Measurements from ENCODE around the gene PSTK. TPM values are rescaled to one million over a fixed set of nuclear protein-coding genes. Genes with fewer than 3 reads are reported as not detected.

Gene PSTK
- total and polyA plus RNA-seq, 2 experiments from 2014 or later: 7.5 to 13.5 TPM

GRCh38 chr10:123008355-123009104, 28.3 kb downstream of the PSTK start, which contains the start of the genes ACADSB and IKZF5:
ACADSB (plus strand) TSS chr10:123009006; CDS start chr10:123009030, 24 bp downstream.
IKZF5 (minus strand) TSS chr10:123008795; CDS start chr10:122998625, 10,170 bp downstream.
- TF ChIP-seq CTCF (IDR thresholded peaks at IDR 0.05; ENCODE audit: low read depth, low read length): no peak
- Histone ChIP-seq H3K4me1 (ENCODE audit: low read depth) (peaks cover 13% of the 10 kb centered on the region), H3K4me3 (peak within 1 kb of the TSS; percentile 88), H3K9me3 (ENCODE audit: low read depth) (no peaks in the 10 kb centered on the region), H3K36me3 (no peaks in the 10 kb centered on the region), H3K27me3 (no peaks in the 10 kb centered on the region), H3K27ac (peak within 1 kb of the TSS; percentile 94)
- DNase-seq (ENCODE audit: low read depth in 1 of 2, low spot score in 1 of 2): peak; percentile 97 to 99

- TF ChIP-seq CTCF (IDR thresholded peaks at IDR 0.05; ENCODE audit: low read depth, low read length): no peak
- peak; percentile 8 to 43 for DNase-seq (ENCODE audit: low read depth in 1 of 2, low spot score in 1 of 2)
- Histone ChIP-seq H3K27ac (peak overlapping the region; percentile 58), H3K4me3 (peak overlapping the region; percentile 88), H3K36me3 (no peaks in the 10 kb centered on the region), H3K9me3 (ENCODE audit: low read depth) (no peaks in the 10 kb centered on the region), H3K4me1 (ENCODE audit: low read depth) (peaks cover 13% of the 10 kb centered on the region), H3K27me3 (no peaks in the 10 kb centered on the region)
Observed at GRCh38 chr10:123009105-123009820, 29.1 kb downstream of the PSTK start.

- DNase-seq (ENCODE audit: low read depth in 1 of 2, low spot score in 1 of 2): no peak
- no peaks in the 10 kb centered on the region for H3K27me3 ChIP-seq
- no peaks in the 10 kb centered on the region for H3K36me3 ChIP-seq
- H3K4me1 ChIP-seq (ENCODE audit: low read depth): peaks cover 13% of the 10 kb centered on the region
- H3K4me3 ChIP-seq: no peak overlapping the region
- no peak overlapping the region for H3K27ac ChIP-seq
- no peaks in the 10 kb centered on the region for H3K9me3 ChIP-seq (ENCODE audit: low read depth)
- TF ChIP-seq CTCF (IDR thresholded peaks at IDR 0.05; ENCODE audit: low read depth, low read length): no peak
Observed at GRCh38 chr10:123011987-123012386, 31.8 kb downstream of the PSTK start.

GRCh38 chr10:123013456-123014419, 33.5 kb downstream of the PSTK start:
- DNase-seq (ENCODE audit: low read depth in 1 of 2, low spot score in 1 of 2): no peak
- Histone ChIP-seq H3K27ac (no peak overlapping the region), H3K4me1 (ENCODE audit: low read depth) (peaks cover 6% of the 10 kb centered on the region), H3K27me3 (no peaks in the 10 kb centered on the region), H3K9me3 (ENCODE audit: low read depth) (no peaks in the 10 kb centered on the region), H3K36me3 (no peaks in the 10 kb centered on the region), H3K4me3 (no peak overlapping the region)
- no peak for TF ChIP-seq CTCF (IDR thresholded peaks at IDR 0.05; ENCODE audit: low read depth, low read length)

- Histone ChIP-seq H3K9me3 (ENCODE audit: low read depth) (no peaks in the 10 kb centered on the region), H3K27ac (no peak overlapping the region), H3K4me1 (ENCODE audit: low read depth) (peaks cover 5% of the 10 kb centered on the region), H3K4me3 (no peak overlapping the region), H3K36me3 (no peaks in the 10 kb centered on the region), H3K27me3 (no peaks in the 10 kb centered on the region)
- no peak for TF ChIP-seq CTCF (IDR thresholded peaks at IDR 0.05; ENCODE audit: low read depth, low read length)
- no peak for DNase-seq (ENCODE audit: low read depth in 1 of 2, low spot score in 1 of 2)
Observed at GRCh38 chr10:123014772-123015171, 34.6 kb downstream of the PSTK start.

Measured in cardiac muscle cell (in vitro differentiated cells and primary cell).